ENCODE data around the gene NPAS3.

The NPAS3 gene

GRCh38 chr14:33781236-33781635, 842.6 kb downstream of the NPAS3 start:
- no peak for DNase-seq

DNA sequence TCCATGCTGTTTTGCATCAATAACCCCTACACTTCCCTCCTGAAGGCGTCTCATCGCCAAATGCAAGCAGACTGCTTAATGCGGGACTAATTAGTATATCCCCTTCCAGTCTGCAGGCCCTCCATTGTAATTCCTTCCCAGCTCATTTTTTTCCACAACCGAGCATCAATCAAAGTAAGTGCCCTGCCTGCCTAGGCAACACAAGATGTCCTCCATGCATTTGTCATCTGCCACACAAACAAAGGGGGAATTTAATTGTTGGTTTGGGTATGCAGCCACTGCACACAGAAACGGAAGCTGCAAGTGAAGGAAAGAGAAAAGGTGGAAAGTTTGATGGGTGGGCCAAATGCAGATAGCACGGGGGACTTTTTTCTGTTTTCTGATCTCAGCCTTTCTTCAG, 844.2 kb downstream of the NPAS3 start:
- no peak for DNase-seq

GRCh38 chr14:33786091-33786825, 847.6 kb downstream of the NPAS3 start:
- DNase-seq, result no peak

GRCh38 chr14:33788161-33788560, 849.5 kb downstream of the NPAS3 start:
- DNase-seq, result no peak

DNA sequence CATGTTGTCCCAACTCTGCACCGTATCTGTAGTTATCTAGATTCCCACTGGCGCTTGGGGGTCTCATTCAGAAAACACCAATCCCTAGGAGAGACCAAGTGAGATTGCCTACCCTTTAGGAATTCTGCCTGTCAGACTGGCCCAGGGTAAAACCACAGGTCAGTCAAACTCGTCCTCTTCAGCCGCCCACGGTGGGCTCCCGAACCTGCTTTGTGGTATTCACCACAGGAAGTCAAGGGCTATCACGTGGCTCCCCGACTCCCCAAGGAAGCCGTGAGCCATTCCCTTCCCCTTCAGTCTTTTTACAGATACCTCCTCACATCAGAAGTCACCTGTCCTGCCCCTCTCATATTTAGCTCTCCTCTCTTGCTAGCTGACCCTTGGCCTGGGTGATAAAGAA, 852.3 kb downstream of the NPAS3 start:
- no peak for DNase-seq

GRCh38 chr14:33792009-33792719, 853.5 kb downstream of the NPAS3 start:
- DNase-seq, result no peak

GRCh38 chr14:33792720-33793368, 854.2 kb downstream of the NPAS3 start:
- peak; percentile 62 for DNase-seq

- no peak for DNase-seq
These were observed 854.9 kb downstream of the NPAS3 start for GRCh38 chr14:33793398-33794110.

GRCh38 chr14:33794791-33795305, 856.2 kb downstream of the NPAS3 start:
- DNase-seq, result no peak

GRCh38 chr14:33796356-33796755, 857.7 kb downstream of the NPAS3 start:
- no peak for DNase-seq

DNA sequence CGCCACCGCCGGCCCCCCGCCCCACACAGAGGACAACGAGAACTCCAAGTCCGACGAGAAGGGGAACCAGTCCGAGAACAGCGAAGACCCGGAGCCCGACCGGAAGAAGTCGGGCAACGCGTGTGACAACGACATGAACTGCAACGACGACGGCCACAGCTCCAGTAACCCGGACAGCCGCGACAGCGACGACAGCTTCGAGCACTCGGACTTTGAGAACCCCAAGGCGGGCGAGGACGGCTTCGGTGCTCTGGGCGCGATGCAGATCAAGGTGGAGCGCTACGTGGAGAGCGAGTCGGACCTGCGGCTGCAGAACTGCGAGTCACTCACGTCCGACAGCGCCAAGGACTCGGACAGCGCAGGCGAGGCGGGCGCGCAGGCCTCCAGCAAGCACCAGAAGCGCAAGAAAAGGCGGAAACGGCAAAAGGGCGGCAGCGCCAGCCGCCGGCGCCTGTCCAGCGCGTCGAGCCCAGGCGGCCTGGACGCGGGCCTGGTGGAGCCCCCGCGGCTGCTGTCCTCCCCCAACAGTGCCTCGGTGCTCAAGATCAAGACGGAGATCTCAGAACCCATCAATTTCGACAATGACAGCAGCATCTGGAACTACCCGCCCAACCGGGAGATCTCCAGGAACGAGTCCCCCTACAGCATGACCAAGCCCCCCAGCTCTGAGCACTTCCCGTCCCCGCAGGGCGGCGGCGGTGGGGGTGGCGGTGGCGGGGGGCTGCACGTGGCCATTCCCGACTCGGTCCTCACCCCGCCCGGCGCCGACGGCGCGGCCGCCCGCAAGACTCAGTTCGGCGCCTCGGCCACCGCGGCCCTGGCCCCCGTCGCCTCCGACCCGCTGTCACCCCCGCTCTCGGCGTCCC, 861.3 kb downstream of the NPAS3 start:
- DNase-seq, result no peak

- DNase-seq, result no peak
These were observed 862.1 kb downstream of the NPAS3 start for GRCh38 chr14:33800735-33801163.

GRCh38 chr14:33802737-33803136, 864.1 kb downstream of the NPAS3 start:
- no peak for DNase-seq

- no peak for DNase-seq
These were observed 866.9 kb downstream of the NPAS3 start for GRCh38 chr14:33805593-33805992.

DNA sequence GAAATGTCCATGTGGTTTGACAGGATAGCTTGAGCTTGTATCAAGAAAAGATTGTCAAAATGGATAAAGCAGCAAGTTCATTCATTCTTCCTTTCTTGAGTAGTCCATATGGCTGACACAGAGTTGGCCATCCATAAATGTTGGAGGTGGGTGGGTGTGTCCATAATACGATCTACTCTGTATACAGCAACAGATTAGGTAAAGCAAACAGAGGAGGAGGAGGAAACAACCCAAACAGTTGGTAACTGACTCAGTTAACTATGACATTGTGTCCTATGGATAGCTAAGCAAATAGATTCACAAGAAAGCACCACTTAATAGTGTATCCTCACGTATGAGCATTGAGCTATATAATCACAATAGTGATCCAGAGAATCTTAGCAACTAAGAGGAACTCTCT, 868.2 kb downstream of the NPAS3 start:
- no peak for DNase-seq

- DNase-seq, result no peak
These were observed 869.5 kb downstream of the NPAS3 start for GRCh38 chr14:33808187-33808586.

GRCh38 chr14:33809396-33809981, 870.8 kb downstream of the NPAS3 start:
- DNase-seq, result no peak

DNA sequence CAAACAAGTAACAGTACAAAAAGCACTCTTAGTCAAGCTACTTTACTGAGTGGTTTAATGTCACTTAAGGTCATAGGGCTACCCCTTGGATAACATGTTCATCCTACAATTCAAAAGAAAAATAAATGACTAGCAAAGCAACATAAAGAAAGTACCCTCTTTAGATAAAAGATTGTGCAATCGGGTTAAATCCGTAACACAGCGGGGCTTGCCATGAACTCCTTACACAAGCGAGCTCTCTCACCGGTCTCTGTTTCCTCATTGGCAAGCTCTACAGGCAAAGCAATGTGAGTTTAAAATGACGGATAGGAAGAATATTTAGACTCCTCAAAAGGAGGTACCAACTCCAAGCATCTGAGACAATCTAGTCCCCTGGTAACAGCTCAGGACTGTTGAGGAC, 871.6 kb downstream of the NPAS3 start:
- no peak for DNase-seq

DNA sequence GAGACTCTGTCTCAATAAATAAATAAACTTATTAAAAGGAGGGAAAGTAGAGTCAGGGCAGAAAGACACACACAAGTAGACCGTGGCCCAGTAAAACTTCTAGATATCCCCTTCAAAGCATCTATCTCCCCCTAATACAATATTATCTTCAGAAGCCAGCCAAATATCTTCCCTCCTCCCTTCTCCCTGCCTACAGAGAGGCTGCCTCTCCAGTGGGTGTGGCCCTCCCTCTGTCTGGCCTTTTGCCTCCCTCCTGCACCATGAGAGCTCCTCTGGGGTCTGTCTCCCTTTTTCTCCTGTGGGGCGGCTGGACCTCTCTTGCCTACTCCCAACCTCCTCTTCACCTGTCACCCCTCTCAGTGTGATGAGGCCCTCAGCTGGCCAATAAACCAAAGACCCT, 873.0 kb downstream of the NPAS3 start:
- DNase-seq, result no peak

- DNase-seq, result no peak
These were observed 873.5 kb downstream of the NPAS3 start for GRCh38 chr14:33812181-33812580.

DNA sequence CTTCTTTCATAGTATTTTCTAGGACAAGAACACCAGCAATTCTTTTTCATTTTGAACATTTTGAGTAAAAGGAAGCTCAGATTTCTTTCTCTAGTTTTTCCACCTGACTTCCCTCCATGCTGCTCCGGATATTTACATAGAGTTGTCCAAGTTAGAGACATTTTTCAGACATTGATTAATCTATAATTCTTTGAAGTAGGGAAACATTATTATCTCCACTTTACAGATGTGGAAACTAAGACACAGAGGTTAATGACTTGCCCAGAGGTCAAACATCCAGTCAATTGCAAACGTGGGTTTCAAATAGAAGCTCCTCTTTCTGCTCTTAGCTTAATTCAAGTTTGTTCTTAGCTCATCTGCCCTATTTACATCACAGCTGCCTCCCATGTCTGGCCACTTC, 873.9 kb downstream of the NPAS3 start:
- no peak for DNase-seq

- no peak for DNase-seq
These were observed 875.3 kb downstream of the NPAS3 start for GRCh38 chr14:33814010-33814409.

Measured in activated CD8-positive, alpha-beta memory T cell treated with anti-CD3 and anti-CD28 coated beads, Interleukin-2, amount 50 U/mL, for 4 hours (primary cell).